ENCODE data around the gene C12orf50.

Gene C12orf50

GRCh38 chr12:87991483-87991882, 37.7 kb downstream of the C12orf50 start:
- no peak overlapping the region for H3K4me3 ChIP-seq (IDR thresholded peaks at IDR 0.05; ENCODE audit: insufficient read depth, low read depth, low read length)
- no peaks in the 10 kb centered on the region for H3K79me2 ChIP-seq (ENCODE audit: insufficient read depth, low read depth)
- H3K27me3 ChIP-seq (ENCODE audit: insufficient read depth, low read depth) = no peaks in the 10 kb centered on the region
- no peak overlapping the region for H3K4me2 ChIP-seq
- no peaks in the 10 kb centered on the region for H3K4me1 ChIP-seq (ENCODE audit: low read depth, poor library complexity, severe bottlenecking)
- no peak overlapping the region for H3K27ac ChIP-seq
- TF ChIP-seq CTCF (conservative IDR thresholded peaks at IDR 0.05; ENCODE audit: low read depth, low read length) = no peak
- H2AFZ ChIP-seq (ENCODE audit: low read depth) = no peak overlapping the region
- H4K20me1 ChIP-seq (ENCODE audit: insufficient read depth) = no peaks in the 10 kb centered on the region
- H3K9ac ChIP-seq = no peak overlapping the region
- H3K36me3 ChIP-seq (ENCODE audit: insufficient read depth) = no peaks in the 10 kb centered on the region

GRCh38 chr12:87988534-87988933, 40.7 kb downstream of the C12orf50 start:
- Histone ChIP-seq H3K27me3 (ENCODE audit: insufficient read depth, low read depth) (no peaks in the 10 kb centered on the region), H3K36me3 (ENCODE audit: insufficient read depth) (no peaks in the 10 kb centered on the region), H4K20me1 (ENCODE audit: insufficient read depth) (no peaks in the 10 kb centered on the region), H2AFZ (ENCODE audit: low read depth) (no peak overlapping the region), H3K27ac (no peak overlapping the region), H3K4me3 (IDR thresholded peaks at IDR 0.05; ENCODE audit: insufficient read depth, low read depth, low read length) (no peak overlapping the region), H3K9ac (no peak overlapping the region), H3K4me2 (no peak overlapping the region), H3K79me2 (ENCODE audit: insufficient read depth, low read depth) (no peaks in the 10 kb centered on the region), H3K4me1 (ENCODE audit: low read depth, poor library complexity, severe bottlenecking) (no peaks in the 10 kb centered on the region)
- TF ChIP-seq CTCF (conservative IDR thresholded peaks at IDR 0.05; ENCODE audit: low read depth, low read length) = no peak

- Histone ChIP-seq H3K4me1 (ENCODE audit: low read depth, poor library complexity, severe bottlenecking) (no peaks in the 10 kb centered on the region), H3K79me2 (ENCODE audit: insufficient read depth, low read depth) (no peaks in the 10 kb centered on the region), H3K4me3 (IDR thresholded peaks at IDR 0.05; ENCODE audit: insufficient read depth, low read depth, low read length) (no peak overlapping the region), H2AFZ (ENCODE audit: low read depth) (no peak overlapping the region), H3K36me3 (ENCODE audit: insufficient read depth) (no peaks in the 10 kb centered on the region), H4K20me1 (ENCODE audit: insufficient read depth) (no peaks in the 10 kb centered on the region), H3K27me3 (ENCODE audit: insufficient read depth, low read depth) (no peaks in the 10 kb centered on the region), H3K4me2 (no peak overlapping the region), H3K9ac (no peak overlapping the region), H3K27ac (no peak overlapping the region)
- no peak for TF ChIP-seq CTCF (conservative IDR thresholded peaks at IDR 0.05; ENCODE audit: low read depth, low read length)
Observed at GRCh38 chr12:87985069-87985675, 44.0 kb downstream of the C12orf50 start.

- Histone ChIP-seq H4K20me1 (ENCODE audit: insufficient read depth) (no peaks in the 10 kb centered on the region), H2AFZ (ENCODE audit: low read depth) (no peak overlapping the region), H3K36me3 (ENCODE audit: insufficient read depth) (no peaks in the 10 kb centered on the region), H3K79me2 (ENCODE audit: insufficient read depth, low read depth) (no peaks in the 10 kb centered on the region), H3K9ac (no peak overlapping the region), H3K4me2 (no peak overlapping the region), H3K4me1 (ENCODE audit: low read depth, poor library complexity, severe bottlenecking) (no peaks in the 10 kb centered on the region), H3K4me3 (IDR thresholded peaks at IDR 0.05; ENCODE audit: insufficient read depth, low read depth, low read length) (no peak overlapping the region), H3K27ac (no peak overlapping the region), H3K27me3 (ENCODE audit: insufficient read depth, low read depth) (no peaks in the 10 kb centered on the region)
- TF ChIP-seq CTCF (conservative IDR thresholded peaks at IDR 0.05; ENCODE audit: low read depth, low read length) = no peak
Observed at GRCh38 chr12:87982208-87982607, 47.0 kb downstream of the C12orf50 start.
